Fibroblast of skin of right biceps (primary cell): Measurements from ENCODE around the gene POU2AF3.
"Not testable (repeated sequence)": the region's sequence is repeated elsewhere in the genome, so short reads cannot be mapped to it uniquely, and the experiment has no call there.

Experiments
- DNase-seq: peaks from one replicate; pipeline ENCODE4 v3.0.0-alpha.2; 2013

The POU2AF3 gene, protein sequence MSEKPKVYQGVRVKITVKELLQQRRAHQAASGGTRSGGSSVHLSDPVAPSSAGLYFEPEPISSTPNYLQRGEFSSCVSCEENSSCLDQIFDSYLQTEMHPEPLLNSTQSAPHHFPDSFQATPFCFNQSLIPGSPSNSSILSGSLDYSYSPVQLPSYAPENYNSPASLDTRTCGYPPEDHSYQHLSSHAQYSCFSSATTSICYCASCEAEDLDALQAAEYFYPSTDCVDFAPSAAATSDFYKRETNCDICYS

GRCh38 chr11:111298413-111299100 is at the start of gene POU2AF3:
TSS of gene POU2AF3 (plus strand) at chr11:111298546. CDS start at chr11:111298582, 36 bp downstream.
- DNase-seq = no peak

DNA sequence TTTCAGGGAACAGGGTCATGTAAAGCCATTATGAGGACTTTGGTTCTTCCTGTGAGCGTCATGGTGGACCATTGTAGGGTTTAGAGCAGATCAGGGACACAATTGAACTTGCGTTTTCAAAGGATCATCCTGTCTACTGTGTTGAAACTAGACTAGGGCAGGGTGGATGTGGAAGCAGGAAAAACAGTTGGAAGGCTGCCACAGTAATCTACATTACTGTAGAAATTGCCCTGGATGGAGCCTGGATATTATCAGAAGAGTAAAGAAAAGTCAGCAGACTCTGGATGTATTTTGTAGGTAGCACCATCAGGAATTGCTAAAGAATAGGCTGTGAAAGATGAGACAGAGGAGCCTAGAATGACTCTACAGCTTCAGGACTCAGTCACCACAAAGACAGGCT is 47.4 kb upstream of the POU2AF3 start:
- DNase-seq = no peak

DNA sequence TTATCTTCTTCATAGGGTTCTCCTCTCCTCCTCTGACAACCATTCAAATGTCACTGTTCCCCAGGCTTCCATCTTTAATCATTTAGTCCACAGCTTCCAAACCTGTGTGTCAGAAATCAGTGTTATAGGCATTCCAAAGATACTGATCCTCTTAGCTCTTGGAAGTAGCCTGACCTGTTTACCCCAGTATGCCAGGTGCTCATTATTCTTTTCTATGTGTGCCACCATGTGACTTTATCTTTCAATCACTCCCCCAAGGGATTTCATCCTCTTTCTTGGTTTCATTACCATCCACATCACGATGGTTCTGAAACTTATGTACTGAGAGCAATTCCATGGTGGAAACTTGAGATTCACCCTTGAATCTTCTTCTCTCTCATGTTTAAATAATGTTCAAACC is 45.2 kb upstream of the POU2AF3 start:
- no peak for DNase-seq

DNA sequence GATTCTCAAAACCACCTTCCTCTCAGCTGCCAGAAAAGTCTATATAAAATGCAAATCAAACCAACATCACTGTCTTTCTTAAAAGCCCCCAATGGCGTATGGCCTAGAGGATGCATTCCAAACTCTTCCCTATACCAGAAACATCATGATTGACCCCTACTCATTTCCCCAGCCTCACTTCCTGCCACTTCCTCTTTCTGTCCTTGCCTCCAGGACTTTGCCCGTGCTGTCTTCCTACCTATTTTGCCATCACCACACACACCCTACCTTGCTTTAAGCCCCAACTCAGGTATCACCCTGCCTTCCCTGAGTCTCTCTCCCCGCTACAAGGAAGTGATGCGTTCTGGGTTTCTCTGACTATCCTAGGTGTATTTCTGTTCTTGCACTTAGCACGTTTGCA is 44.7 kb upstream of the POU2AF3 start:
- no peak for DNase-seq

- no peak for DNase-seq
Measured at GRCh38 chr11:111258046-111258445, 40.3 kb upstream of the POU2AF3 start.

- peak; percentile 61 for DNase-seq
Measured at GRCh38 chr11:111259896-111260295, 38.5 kb upstream of the POU2AF3 start.

DNA sequence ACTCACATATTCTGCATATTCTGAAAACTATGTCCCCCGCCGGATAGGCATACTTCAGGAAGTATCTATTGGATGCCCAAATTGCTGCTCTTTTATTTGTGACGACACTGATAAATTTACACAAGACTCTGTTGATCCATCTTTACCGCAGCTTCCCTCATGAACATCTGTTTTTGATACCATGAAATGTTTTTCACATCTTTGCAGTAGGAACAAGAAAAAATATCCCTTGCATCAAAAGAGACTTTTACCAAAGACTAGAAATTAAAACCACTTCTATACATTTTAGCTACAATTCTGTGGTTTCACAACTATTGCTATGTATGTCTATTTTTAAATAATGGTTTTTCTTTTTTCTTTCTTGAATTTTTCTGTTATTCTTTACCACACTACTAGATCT is 37.5 kb upstream of the POU2AF3 start:
- DNase-seq = peak; percentile 76

DNA sequence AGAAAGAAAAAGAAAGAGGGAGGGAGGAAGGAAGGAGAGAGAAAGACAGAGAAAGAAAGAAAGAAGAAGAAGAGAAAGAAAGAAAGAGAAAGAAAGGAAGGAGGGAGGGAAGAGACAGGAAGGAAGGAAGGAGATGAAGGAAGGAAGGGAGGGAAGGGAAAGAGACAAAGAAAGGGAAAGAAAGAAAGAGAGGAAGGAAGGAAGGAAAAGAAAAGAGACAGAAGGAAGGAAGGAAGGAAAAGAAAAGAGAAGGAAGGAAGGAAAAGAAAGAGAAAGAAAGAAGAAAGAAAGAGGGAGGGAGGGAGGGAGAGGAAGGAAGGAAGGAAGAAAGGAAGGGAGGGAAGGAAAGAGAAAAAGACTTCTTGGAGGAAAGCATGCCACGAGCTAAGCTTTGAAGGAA is 33.7 kb upstream of the POU2AF3 start:
- no peak for DNase-seq

DNA sequence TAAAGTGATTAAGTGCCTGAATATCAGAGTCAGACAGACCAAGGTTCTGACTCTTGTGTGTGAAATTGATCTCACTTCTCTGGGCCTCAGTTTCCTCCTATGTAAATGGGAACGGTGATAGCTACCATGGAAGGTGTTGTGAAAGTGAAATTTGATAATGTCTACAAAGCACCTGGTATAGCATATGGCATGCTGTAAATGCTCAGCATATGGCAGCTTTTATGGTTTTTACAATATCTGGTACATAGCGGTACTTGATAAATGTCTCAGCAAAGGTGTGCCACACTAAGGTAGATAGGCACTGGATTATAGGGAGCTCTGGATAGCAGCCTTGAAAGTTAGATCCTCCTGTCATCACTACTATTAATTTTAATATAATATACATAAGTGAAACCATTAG is 32.9 kb upstream of the POU2AF3 start:
- no peak for DNase-seq

DNA sequence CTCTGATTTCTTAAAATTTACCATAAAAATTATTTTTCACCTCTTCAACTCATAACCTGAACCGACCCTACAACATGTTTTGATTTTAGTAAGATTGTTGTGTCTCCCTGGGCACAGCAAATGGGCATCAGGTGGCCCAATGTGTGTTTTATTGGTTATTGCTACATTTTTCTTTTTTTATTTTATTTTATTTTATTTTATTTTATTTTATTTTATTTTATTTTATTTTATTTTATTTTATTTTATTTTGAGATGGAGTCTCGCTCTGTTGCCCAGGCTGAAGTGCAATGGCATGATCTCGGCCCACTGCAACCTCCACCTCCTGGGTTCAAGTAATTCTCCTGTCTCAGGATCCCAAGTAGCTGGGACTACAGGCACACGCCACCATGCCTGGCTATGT is 30.0 kb upstream of the POU2AF3 start:
- not testable (repeated sequence) for DNase-seq

- no peak for DNase-seq
Measured at GRCh38 chr11:111269146-111269868, 29.0 kb upstream of the POU2AF3 start.

DNA sequence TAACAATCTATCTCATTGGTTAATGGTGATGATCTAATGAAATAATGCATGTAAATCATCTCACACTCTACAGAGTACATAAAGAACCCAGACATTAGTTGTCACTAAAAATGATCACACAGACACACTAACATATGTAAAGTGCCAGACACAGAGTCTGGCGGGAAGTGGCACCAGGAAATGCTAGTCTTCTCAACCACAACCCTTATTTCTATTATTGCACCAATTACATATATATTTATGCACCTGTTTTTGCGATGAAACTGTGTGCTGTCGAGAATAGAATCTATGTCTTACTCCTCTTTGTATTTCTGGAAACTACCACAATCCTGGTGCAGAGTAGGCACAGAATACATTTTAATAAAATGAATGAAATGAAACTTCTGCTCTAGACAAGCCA is 25.9 kb upstream of the POU2AF3 start:
- DNase-seq = no peak

GRCh38 chr11:111282562-111283075 is 15.7 kb upstream of the POU2AF3 start:
- no peak for DNase-seq

DNA sequence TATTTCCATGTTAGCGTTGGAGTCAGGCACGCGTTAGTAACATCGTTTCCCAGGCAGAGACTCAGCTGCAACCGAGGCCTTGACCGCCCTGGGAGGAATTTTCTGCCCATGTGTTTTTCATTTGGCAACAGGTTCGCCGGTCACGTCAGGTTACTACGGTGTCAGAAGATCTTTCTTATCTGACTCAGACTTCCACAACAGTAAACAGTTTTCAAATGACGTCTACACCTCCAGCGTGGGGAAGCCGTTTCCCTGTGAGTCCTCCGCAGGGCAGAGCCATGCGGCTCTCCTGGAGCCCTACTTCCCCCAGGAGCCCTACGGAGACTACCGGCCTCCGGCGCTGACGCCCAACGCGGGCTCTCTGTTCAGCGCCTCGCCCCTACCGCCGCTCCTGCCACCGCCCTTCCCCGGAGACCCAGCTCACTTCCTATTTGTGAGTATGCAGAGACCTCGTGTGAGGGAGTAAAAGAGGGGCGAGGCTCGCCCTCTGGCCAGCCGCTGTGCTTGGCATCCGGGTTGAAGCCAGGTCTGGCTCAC is 14.3 kb upstream of the POU2AF3 start:
- DNase-seq = peak; percentile 63

- no peak for DNase-seq
Measured at GRCh38 chr11:111285189-111286091, 12.9 kb upstream of the POU2AF3 start.

DNA sequence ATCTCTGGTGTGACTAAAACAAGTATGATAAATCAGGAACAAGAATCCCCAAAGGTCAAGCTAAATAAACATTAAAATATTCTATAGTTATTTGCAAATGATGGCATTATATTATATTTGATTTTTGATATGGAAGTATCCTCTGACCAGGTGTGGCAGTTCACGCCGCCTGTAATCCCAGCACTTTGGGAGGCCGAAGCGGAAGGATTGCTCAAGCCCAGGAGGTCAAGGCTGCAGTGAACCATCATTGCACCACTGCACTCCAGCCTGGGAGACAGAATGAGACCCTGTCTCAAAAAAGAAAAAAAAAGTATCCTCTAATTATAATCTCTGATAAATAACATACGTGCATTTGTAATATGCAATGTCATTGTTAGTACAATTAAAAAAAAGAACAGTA is 6.6 kb upstream of the POU2AF3 start:
- DNase-seq = no peak

- not testable (repeated sequence) for DNase-seq
Measured at GRCh38 chr11:111292408-111292807, 5.9 kb upstream of the POU2AF3 start.

- DNase-seq = no peak
Measured at GRCh38 chr11:111296196-111296595, 2.1 kb upstream of the POU2AF3 start.

DNA sequence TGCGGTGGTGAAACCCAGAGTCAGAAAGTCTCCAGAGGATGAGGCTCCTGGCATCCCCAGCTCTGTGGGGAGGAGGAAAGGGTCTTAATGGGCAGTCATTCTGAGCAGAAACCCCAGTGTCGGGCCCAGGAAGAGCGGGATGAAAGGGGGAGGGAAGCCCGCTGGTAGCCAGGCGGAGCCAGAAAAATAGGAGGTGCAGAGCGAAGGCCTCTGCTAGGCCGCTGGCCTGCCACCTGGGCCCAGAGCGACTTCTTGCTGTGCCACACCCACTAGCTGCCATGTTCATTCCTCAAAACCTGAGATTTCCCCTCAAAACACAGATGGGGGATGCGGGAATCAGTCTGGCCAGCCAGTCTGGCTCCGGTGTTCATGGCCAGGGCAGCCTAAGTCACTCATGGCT is 650 bp upstream of the POU2AF3 start:
- DNase-seq = no peak

GRCh38 chr11:111299101-111300026 is 1.0 kb downstream of the POU2AF3 start:
- DNase-seq = peak; percentile 26

GRCh38 chr11:111300569-111300968 is 2.2 kb downstream of the POU2AF3 start:
- no peak for DNase-seq
